Measurements from ENCODE around the gene CLIP1.

- TF ChIP-seq CTCF (IDR thresholded peaks at IDR 0.05; ENCODE audit: insufficient read depth, low read length) (no peak), GABPA (IDR thresholded peaks at IDR 0.05; ENCODE audit: low read depth) (no peak), POLR2AphosphoS5 (IDR thresholded peaks at IDR 0.05; ENCODE audit: low read depth) (no peak)
These were observed 59.7 kb downstream of the CLIP1 start for GRCh38 chr12:122362755-122363154.
